Uterine smooth muscle cell (primary cell): ENCODE data around the gene FBRSL1. TPM values are rescaled to one million over a fixed set of nuclear protein-coding genes. Genes with fewer than 3 reads are reported as not detected.

Experiments
- total RNA-seq: library from RNA; depleted of rRNA; stranded (reverse); fragments of >200 nt; gene quantifications from 2 replicates; pipeline ENCODE4 v1.2.3, GENCODE V29; 2014

The FBRSL1 gene
- total RNA-seq, result 2.0 and 2.1 TPM in 2 replicates

GRCh38 chr12:132489602-132490266, at the start of gene FBRSL1:
FBRSL1 (plus strand) TSS chr12:132490151.

Other genes starting within 250 kb of the FBRSL1 start
- gene GALNT9, start 160.6 kb upstream of the FBRSL1 start, total RNA-seq, result 0.55 and 1.2 TPM in 2 replicates
- 0.33 and 0.37 TPM in 2 replicates for gene LRCOL1, start 120.4 kb downstream of the FBRSL1 start, total RNA-seq
- not detected in 2 replicates for gene P2RX2, start 128.6 kb downstream of the FBRSL1 start, total RNA-seq
- 16.4 and 49.5 TPM in 2 replicates for gene POLE, start 197.2 kb downstream of the FBRSL1 start, total RNA-seq
- 9.8 and 12.9 TPM in 2 replicates for gene PXMP2, start 197.4 kb downstream of the FBRSL1 start, total RNA-seq
- 39.2 and 57.0 TPM in 2 replicates for gene PGAM5, start 220.7 kb downstream of the FBRSL1 start, total RNA-seq